ENCODE measurements around the gene OBSL1.

The OBSL1 gene

DNA sequence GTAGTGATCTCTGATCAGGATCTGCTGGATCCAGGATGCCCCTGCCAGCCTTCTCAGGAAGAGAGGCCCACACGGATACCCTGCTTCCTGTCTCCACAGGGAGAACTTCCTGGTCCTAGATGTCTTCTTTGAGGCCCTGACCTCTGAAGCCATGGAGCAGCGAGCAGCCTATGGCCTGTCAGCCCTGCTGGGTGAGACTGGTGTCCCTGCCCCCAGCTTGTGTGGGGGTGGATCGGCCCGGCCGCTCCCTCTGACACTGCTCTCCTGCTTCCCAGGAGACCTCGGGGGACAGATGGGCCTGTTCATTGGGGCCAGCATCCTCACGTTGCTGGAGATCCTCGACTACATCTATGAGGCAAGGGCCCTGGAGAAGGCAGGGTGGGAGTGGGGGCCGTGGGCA, 34.4 kb downstream of the OBSL1 start:
- DNase-seq (ENCODE audit: extremely low read depth in 1 of 2, low read depth in 1 of 2), result no peak

DNA sequence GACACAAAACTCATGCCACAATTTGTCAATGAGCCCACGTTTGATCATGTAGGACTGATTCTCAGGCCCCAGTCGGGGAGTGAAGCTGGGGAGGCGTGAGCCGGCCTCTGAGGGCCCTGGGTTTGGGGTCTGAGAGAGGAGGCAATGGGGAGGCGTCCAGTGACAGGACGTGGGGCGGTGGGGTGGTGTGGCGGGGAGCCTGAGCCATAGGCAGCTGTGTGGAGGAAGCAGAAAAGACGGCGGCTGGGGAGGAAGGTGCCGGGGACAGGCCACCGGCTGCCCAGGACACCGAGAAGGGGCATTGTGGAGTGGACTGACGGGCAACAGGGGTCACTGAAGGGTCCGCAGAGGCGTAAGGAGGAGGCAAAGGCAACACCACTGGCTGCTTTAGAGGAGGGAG, 34.9 kb downstream of the OBSL1 start:
- no peak for DNase-seq (ENCODE audit: extremely low read depth in 1 of 2, low read depth in 1 of 2)

DNA sequence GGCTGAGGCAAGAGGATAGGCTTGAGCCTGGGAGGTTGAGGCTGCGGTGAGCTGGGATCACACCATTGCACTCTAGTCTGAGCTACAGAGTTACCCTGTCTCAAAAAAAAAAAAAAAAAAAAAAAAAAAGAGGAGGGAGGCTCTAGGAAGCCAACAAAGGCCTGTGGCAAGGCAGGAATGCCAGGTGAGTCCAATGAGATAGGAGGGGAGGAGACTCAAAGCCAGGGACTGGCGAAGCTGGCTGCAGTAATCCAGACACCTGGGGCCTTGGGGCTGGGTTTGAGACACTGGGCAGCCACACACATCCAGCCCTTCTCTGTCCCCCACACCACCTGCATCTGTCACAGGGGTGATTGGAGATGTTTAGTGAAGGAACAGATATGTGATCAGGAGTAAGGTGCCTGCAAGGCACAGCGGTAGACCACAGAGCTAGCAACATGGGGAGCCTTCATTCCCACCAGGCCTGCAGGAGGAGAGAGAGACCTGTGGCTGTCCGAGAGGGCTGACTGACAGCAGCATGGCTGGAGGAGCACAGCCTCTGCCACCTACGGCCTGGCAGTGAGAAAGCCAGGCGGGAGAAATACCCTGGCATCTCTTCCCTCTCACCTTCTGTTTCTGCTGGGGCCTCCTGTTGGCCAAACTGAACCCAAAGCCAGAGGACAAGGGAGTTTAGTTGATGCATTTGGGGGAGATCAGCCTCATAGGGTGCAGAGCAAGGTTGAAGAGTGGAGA, 37.2 kb downstream of the OBSL1 start:
- DNase-seq (ENCODE audit: extremely low read depth in 1 of 2, low read depth in 1 of 2), result no peak

DNA sequence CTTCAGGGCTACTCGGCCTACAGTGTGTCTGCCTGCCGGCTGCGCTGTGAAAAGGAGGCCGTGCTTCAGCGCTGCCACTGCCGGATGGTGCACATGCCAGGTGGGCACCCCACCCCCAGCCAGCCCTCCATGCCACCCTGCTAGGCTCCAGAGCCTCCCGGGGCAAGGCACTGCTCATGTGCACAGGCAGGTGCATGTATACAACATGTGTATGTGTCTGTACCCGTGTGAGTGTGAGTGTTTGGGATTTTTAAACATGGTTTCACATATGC, 39.0 kb downstream of the OBSL1 start:
- DNase-seq (ENCODE audit: extremely low read depth in 1 of 2, low read depth in 1 of 2), result no peak

DNA sequence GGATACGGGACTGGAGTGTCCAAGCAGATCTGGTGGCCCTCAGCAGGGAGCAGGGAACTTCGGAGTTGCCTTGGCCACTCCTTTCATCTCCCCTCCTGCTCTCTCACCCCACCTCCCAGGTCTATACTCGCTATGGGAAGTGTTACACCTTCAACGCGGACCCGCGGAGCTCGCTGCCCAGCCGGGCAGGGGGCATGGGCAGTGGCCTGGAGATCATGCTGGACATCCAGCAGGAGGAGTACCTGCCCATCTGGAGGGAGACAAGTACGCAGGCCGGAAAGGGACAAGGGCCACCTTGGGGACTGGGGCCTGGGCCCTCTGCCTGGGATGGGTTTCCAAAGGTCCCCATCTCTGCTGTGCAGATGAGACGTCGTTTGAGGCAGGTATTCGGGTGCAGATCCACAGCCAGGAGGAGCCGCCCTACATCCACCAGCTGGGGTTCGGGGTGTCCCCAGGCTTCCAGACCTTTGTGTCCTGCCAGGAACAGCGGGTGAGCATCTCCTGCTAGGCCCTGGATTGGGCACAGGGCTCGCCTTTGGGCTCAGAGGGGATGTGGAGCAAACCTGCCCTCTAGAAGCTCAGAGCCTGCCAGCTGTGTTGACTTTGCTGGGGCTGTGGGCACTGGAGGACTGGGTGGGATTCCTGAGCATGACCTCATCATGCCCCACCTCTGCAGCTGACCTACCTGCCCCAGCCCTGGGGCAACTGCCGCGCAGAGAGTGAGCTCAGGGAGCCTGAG, 39.5 kb downstream of the OBSL1 start:
- DNase-seq (ENCODE audit: extremely low read depth in 1 of 2, low read depth in 1 of 2), result no peak

DNA sequence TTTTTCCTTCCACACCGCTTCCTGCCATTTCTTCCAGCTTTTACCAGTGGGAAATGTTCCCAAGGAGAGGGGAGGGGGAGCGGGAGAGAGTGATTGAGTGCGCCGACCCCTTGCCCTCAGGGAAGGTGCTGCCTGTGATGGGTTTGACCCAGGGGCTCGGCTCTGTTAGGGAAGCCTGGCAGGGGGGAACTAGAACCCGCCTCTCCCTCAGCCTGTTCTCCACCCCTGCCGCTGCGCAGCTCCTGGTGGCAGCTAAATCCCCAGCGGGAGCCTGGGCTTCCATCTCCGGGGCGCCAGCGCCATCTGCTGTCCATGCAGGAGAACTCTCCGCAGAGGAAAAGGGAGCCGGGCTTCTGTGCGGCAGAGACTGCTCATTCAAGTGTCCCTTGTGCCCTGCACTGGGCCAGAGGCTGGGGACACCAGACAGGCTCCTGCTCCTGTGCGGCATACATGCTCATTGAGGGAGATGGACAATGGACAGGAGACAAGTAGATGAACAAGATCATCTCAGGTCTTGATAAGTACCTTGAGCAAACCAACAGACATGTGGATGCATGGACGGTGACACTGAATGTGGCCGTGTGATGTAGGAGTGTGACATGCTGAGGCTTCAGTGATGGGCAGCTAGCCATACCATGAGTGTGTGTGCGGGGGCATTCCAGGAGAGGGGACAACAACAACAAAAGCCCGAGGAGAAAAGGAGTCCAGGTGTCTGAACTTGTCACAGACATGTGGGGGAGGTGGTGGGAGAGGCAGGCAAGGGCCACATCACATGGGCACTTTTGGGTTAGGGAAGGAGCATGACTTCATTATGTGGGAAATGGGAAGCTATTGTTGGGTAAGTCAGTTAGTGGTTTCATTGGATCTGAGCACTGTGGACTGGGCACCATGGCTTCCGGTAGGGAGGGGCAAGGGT, 41.0 kb downstream of the OBSL1 start:
- peak; percentile 59 to 70 for DNase-seq (ENCODE audit: extremely low read depth in 1 of 2, low read depth in 1 of 2)

DNA sequence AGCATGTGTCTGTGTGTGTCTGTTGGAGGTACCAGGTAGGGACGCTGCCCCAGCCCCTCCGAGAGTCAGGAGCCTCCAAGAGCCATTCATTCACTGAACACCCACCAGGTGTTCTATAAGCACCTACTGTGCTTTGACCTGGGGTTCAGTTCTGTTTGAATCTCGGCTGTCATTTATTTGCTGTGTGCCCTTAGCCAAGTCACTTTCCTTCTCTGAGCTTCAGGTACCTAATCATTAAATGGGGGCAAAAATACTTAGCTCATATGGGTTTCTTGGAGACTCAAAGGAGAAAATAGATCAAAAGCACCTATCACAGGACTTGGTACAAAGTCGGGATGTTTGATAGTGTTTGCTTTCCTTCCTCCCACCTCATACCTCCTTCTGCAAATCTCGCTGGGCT, 43.9 kb downstream of the OBSL1 start:
- no peak for DNase-seq (ENCODE audit: extremely low read depth in 1 of 2, low read depth in 1 of 2)

DNA sequence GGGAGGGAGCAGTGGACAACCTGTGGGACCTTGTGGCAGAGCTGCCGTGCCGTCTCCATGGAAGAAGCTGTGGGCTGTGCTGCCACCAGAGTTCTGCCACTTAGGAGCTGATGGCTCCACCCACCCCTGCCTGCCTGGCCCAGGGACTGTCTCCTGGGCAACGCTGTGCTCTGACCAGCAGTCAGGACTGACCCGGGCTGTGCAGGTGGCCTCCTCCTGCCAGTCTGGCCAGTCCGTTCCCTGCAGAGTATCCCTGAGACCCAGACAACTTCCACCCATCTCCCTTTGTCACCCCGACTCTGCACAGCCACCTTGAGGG, 44.3 kb downstream of the OBSL1 start:
- DNase-seq (ENCODE audit: extremely low read depth in 1 of 2, low read depth in 1 of 2), result no peak

DNA sequence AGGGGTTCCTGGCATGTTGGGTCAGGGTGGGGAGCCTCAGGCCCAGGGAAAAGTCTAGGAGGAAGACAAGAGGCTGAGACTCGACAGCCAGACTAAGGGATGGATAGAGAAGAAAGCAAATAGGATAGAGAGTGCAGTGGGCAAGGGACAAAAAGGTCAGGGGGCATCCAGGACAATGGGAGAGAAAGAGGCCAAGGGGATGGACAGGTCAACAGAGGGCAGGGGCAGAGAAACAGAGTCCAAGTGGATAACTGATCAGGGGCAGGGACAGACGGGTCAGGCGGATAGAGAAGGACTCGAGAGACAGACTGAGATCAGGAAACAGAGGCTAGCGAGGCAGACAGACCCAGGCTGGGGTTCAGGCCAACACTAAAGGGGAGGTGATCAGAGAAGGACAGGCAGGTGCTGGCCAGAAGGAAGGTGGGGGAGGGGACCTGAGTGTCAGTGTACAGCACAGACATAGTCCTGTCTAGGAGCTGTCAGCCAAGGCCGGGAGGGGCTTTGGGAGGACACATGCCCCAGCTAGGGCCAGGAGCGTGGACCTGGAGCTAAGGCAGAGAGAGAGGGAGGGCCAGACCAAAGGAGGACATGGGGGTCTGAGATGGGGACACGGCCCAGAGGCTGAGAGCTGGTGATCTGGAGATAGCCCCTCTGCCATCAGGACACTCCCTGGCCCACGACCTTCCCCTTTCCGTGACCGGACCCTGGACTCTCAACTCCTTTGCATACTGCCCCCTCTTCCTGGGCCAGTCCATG, 44.8 kb downstream of the OBSL1 start:
- DNase-seq (ENCODE audit: extremely low read depth in 1 of 2, low read depth in 1 of 2), result no peak

DNA sequence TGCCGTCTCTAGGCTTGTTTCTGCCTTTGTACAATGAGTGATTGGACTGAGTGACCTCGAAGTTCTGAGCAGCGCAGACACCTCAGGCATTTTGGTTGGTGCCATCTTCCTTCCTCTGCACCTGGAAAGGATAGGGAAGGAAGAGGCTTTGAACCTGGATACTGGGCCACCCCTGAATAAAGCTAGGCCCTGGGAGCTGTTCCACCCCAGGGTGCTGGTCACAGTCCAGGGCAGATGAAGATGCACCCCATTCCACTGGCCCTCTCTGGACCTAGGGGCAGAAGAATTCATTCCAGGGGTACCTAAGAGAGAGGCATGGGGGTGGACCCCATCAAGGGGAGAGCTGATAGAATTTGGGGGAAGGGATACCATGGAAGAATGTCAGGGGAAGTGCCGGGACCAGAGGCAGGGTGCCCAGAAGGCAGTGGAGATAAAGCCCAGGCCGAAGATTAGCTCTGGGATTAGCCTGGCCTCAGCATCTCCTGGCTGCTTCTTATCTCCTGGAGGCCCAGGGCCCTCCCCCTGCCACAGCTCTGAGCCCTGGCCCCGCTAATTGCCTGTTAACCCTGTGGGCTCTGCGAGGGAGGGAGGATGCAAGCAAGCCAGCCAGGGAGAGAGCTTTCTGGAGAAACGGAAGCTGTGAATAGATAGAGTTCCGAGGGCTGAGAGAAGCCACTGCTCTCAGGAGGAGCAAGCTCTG, 45.7 kb downstream of the OBSL1 start:
- DNase-seq (ENCODE audit: extremely low read depth in 1 of 2, low read depth in 1 of 2), result no peak

DNA sequence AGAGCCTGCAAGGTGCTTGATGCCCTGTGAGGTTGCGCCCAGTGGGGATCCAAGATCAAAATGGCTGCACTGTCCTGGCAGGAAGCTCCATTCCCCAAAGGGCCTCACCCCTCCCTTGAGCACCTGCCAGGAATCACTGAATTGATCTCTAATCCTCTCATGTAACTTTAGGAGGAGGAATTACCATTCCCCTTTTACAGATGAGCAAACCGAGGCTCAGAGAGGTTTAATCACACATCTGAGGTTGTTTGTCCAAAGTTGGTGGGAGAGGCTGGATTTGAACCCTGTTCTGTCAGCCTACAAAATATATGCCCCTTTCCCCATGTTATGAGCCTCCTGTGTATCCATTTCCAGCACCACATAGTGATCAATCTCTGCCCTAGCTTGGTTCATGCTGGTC, 46.5 kb downstream of the OBSL1 start:
- no peak for DNase-seq (ENCODE audit: extremely low read depth in 1 of 2, low read depth in 1 of 2)

DNA sequence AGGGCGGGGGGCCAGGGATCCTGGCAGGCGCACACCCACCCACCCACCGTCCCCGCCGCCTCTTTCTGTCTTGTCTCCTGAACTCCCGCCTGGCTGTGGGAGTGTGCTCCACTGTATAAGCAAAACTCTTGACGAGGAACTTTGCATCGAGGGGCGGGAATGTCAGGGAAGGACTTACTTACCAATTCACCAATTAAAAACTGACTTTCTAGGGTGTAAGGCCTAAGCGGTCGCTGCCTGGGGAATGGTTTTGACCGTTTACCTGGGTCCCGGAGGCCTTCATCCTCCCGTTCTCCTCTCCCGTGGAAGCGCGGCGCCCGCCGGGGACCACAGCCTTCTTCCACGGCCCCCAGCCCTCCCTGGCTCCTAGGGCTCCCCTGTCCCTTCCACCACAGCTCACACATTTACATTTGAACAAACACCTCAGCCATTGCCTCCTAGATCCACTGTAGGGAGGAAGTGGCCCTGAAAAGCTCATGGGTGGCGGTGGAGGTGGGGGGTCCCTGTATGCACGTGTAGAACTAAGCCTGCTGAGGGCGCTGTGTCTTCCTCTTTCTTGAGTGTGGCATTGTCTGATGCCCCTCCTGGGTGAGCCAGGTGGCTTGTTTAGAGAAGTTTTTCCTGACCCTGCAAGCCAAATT, 48.2 kb downstream of the OBSL1 start:
- DNase-seq (ENCODE audit: extremely low read depth in 1 of 2, low read depth in 1 of 2), result no peak

DNA sequence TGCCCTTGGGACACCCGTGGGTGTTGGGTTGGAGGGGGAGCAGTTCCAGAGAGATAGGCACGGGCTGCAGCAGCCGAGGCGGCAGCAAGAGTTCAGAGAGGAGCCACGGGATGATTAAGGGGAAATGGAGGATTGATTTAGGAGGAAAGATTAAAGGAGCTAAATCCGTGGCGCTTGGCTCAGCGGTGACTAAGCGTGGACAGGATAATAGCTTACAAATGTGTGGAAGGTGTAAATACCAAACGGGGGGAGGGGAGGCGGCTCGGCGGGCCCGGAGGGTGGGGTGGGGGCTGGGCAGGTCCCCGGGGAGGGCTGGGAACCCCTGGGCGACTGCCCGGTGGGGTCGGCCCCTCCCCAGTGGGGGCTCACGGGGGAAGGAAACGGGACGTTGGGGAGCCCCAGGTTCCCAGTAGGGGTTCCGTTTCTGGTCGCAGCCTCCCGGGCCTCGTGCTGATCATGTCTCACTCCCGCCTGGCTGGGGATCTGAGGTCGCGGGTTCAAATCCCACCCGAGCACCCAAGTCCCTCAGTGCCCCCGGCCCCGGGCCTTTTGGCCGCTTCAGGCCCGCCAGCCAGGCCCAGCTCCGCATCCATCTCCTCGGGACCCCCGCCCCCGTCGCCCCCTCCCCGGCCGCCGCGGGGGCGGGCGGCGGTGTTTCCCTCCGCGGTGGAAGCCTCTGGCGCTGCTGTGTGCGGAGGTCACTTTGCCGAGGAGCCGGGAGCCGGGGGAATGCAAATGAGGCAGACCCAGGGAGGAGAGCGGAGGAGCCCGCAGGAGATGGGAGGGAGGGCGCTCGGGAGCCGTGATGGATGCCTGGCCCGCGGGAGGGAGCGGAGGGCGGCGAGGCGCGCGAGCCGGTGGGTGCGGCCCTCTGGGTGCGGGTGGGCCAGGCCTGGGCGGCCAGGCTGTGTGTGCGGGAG, 49.0 kb downstream of the OBSL1 start:
- DNase-seq (ENCODE audit: extremely low read depth in 1 of 2, low read depth in 1 of 2), result no peak

DNA sequence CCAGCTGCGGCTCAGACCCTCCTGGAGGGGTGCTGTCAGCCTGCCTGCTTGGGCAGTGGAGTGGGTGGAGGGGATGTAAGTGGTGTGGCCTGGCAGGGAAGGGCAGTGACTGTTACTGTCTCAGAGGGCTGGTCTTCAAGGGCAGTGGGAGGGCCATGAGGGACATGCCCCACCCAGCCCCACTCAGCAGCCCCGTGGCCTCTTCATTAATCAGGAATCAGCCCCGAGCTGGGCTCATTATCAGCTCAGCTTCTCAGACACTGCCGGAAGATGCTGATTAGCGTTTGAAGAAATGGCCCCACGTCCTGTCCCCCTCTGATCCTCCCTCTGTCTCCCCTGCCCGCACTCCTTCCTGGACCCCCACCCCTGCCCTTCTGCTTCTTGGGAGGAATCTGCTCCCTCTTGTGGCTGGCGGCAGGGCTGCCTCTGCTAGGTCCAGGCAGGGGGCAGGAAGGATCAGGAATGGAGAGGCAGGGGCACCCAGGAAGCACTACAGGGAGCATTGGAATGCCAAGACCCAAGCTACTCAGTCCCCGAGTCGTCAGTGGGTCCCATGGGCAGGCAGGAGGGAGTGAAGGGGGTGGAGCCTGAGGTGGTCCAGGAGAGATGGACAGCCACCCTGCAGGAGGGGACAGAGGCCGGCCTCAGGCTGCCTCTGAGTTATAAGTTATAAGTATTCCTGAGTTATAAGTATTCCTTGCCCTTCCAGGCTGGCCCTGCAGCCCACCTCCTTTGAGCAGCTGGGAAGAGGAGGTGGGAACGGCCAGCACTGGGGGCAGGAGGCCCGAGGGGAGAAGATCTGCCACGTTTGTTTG, 50.1 kb downstream of the OBSL1 start:
- DNase-seq (ENCODE audit: extremely low read depth in 1 of 2, low read depth in 1 of 2), result no peak

DNA sequence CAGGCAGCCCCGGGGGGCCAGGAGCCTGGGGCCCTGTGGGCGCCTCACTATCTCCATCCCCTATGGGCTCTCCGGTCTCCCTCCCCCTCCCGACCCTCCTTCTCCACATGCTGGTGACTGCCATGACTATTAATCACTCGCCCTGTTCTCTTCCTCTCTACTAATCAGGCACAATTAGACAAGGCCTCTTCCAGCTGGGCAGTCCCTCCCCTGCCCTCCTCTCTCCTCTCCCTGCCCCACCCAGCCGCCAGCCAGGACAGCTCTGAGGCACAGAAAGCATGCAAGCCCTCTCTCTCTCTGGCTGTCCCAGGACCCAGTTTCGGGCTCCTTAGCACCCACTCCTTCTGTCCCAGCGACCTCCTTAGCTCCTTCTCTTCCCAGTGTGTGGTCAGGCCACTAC, 51.3 kb downstream of the OBSL1 start:
- no peak for DNase-seq (ENCODE audit: extremely low read depth in 1 of 2, low read depth in 1 of 2)

DNA sequence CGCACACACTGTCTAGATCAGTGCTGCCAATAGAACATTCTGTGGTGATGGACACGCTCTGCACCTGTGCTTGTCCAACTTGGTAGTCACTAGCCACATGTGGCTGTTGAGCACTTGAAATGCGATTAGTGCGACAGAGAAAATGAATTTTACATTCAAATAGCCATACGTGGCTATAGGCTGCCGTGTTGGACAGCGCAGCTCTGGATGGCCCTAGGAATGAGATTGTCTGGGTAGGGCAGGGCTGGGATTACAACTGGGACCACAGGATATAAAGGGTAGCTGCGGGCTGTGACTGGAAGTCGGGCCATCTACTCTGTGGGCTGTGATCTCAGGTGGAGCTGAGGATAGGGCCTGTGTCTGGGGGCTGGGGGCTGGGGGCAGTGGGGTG, 51.8 kb downstream of the OBSL1 start:
- no peak for DNase-seq (ENCODE audit: extremely low read depth in 1 of 2, low read depth in 1 of 2)

DNA sequence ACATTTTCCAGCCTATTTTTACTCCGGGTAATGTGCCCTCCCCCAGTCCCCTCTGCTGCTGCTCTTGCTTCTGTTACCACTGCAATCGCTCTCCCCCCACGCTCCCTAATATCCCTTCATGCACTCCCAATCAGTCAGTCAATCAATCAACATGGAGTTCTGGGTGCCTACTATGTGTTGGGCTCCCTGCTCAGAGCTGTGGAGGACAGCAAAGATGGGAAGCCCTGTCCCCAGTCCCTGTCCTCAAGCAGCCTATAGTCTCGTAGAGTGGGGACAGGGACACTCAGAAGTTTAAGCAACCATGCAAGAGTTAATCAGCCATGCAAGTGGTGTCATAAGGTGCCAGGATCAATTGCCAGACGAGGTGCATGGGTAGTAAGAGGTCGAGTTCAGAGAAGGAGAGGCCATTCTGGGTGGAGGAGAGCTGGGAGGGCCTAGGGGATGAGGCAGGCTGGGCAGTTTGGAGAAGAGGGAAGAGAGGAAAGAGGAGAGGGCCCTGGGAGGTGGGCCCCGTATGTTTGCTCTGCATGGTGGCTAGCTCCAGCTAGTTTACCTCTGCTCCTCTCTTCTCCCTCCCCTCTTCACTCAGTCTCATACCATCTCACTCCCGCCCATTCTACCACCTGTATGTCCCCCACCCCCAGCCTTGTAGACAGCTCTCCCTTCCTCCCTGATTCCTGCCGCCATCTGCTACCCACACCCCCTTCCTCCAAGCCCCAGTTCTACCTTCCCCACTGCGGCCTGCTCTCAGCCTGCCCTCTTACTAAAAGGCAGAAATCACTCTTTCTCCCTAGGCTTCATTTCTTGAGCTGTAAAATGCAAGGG, 53.2 kb downstream of the OBSL1 start:
- DNase-seq (ENCODE audit: extremely low read depth in 1 of 2, low read depth in 1 of 2), result no peak

Measured in stimulated activated CD8-positive, alpha-beta memory T cell treated with anti-CD3 and anti-CD28 coated beads, Interleukin-7, amount 100 ng/mL, for 48 hours (primary cell).